ENCODE measurements around the gene CAPZB.

CAPZB gene

GRCh38 chr1:19404748-19405147 lies 80.6 kb downstream of the CAPZB start:
- DNase-seq = no peak

- DNase-seq = no peak
Observed at GRCh38 chr1:19403256-19403655, 82.1 kb downstream of the CAPZB start.

- no peak for DNase-seq
Observed at GRCh38 chr1:19402031-19402813, 83.1 kb downstream of the CAPZB start.

- DNase-seq = no peak
Observed at GRCh38 chr1:19401535-19401889, 83.8 kb downstream of the CAPZB start.

- DNase-seq = no peak
Observed at GRCh38 chr1:19400875-19401534, 84.3 kb downstream of the CAPZB start.

GRCh38 chr1:19400192-19400611 lies 85.1 kb downstream of the CAPZB start:
- no peak for DNase-seq

GRCh38 chr1:19398309-19398760 lies 87.0 kb downstream of the CAPZB start:
- no peak for DNase-seq

GRCh38 chr1:19397217-19397945 lies 88.0 kb downstream of the CAPZB start:
- no peak for DNase-seq

- DNase-seq = no peak
Observed at GRCh38 chr1:19396280-19396679, 89.1 kb downstream of the CAPZB start.

GRCh38 chr1:19395678-19396192 lies 89.6 kb downstream of the CAPZB start:
- DNase-seq = no peak

- DNase-seq = no peak
Observed at GRCh38 chr1:19393046-19393445, 92.3 kb downstream of the CAPZB start.

GRCh38 chr1:19392221-19392620 lies 93.1 kb downstream of the CAPZB start:
- DNase-seq = no peak

- DNase-seq = no peak
Observed at GRCh38 chr1:19391596-19391981, 93.8 kb downstream of the CAPZB start.

GRCh38 chr1:19390901-19391595 lies 94.3 kb downstream of the CAPZB start:
- peak; percentile 66 for DNase-seq

GRCh38 chr1:19390166-19390850 lies 95.0 kb downstream of the CAPZB start:
- no peak for DNase-seq

GRCh38 chr1:19388980-19389379 lies 96.4 kb downstream of the CAPZB start:
- no peak for DNase-seq

- no peak for DNase-seq
Observed at GRCh38 chr1:19387045-19387467, 98.3 kb downstream of the CAPZB start.

GRCh38 chr1:19385869-19386591 lies 99.3 kb downstream of the CAPZB start:
- DNase-seq = no peak

- no peak for DNase-seq
Observed at GRCh38 chr1:19385221-19385620, 100.1 kb downstream of the CAPZB start.

- DNase-seq = no peak
Observed at GRCh38 chr1:19384772-19385187, 100.6 kb downstream of the CAPZB start.

- DNase-seq = no peak
Observed at GRCh38 chr1:19384113-19384512, 101.2 kb downstream of the CAPZB start.

- DNase-seq = no peak
Observed at GRCh38 chr1:19382222-19382621, 103.1 kb downstream of the CAPZB start.

All from activated CD4-positive, alpha-beta T cell treated with anti-CD3 and anti-CD28 coated beads, Interleukin-2, amount 50 U/mL, for 1 hour (primary cell).